ENCODE results near the gene ADAM19. TPM values are rescaled to one million over a fixed set of nuclear protein-coding genes. Genes with fewer than 3 reads are reported as not detected.

The ADAM19 gene
- total RNA-seq, 1 donor from 2014 or later, result 10.6 TPM

- Histone ChIP-seq H3K27ac (no peak overlapping the region), H3K9me3 (no peaks in the 10 kb centered on the region), H3K4me3 (no peak overlapping the region), H3K36me3 (no peaks in the 10 kb centered on the region), H3K4me1 (peaks cover 45% of the 10 kb centered on the region), H3K27me3 (no peaks in the 10 kb centered on the region)
- intact Hi-C loops (cut with DNase I), result no loop called here
- DNase-seq, result no peak
- TF ChIP-seq CTCF (IDR thresholded peaks at IDR 0.05), result no peak
- no peak for ATAC-seq
These were observed 16.9 kb downstream of the ADAM19 start for GRCh38 chr5:157558681-157559080.

GRCh38 chr5:157558041-157558595 is 17.5 kb downstream of the ADAM19 start:
- H3K27me3 ChIP-seq, result no peaks in the 10 kb centered on the region
- DNase-seq, result no peak
- no peak overlapping the region for H3K4me3 ChIP-seq
- intact Hi-C loops (cut with DNase I), result no loop called here
- no peak for TF ChIP-seq CTCF (IDR thresholded peaks at IDR 0.05)
- ATAC-seq, result no peak
- H3K4me1 ChIP-seq, result peaks cover 39% of the 10 kb centered on the region
- H3K27ac ChIP-seq, result no peak overlapping the region
- no peaks in the 10 kb centered on the region for H3K36me3 ChIP-seq
- no peaks in the 10 kb centered on the region for H3K9me3 ChIP-seq

GRCh38 chr5:157556615-157557418 is 18.8 kb downstream of the ADAM19 start:
- ATAC-seq (no peak), DNase-seq (no peak)
- Histone ChIP-seq H3K4me1 (peaks cover 31% of the 10 kb centered on the region), H3K27me3 (no peaks in the 10 kb centered on the region), H3K9me3 (no peaks in the 10 kb centered on the region), H3K36me3 (no peaks in the 10 kb centered on the region), H3K27ac (no peak overlapping the region), H3K4me3 (no peak overlapping the region)
- intact Hi-C loops (cut with DNase I), result no loop called here
- no peak for TF ChIP-seq CTCF (IDR thresholded peaks at IDR 0.05)

GRCh38 chr5:157555037-157555640 is 20.4 kb downstream of the ADAM19 start:
- H3K4me1 ChIP-seq, result peaks cover 22% of the 10 kb centered on the region
- ATAC-seq, result peak; percentile 40

More at GRCh38 chr5:157555037-157555640, 20.4 kb downstream of the ADAM19 start:
- intact Hi-C loops (cut with DNase I), result no loop called here
- no peak for TF ChIP-seq CTCF (IDR thresholded peaks at IDR 0.05)
- peak overlapping the region; percentile 21 for H3K27ac ChIP-seq
- H3K9me3 ChIP-seq, result no peaks in the 10 kb centered on the region
- no peaks in the 10 kb centered on the region for H3K27me3 ChIP-seq
- H3K36me3 ChIP-seq, result no peaks in the 10 kb centered on the region
- no peak for DNase-seq
- no peak overlapping the region for H3K4me3 ChIP-seq

Data from upper lobe of right lung (tissue), 1 donor.